Measurements from ENCODE around the gene KCNJ3.
"Not testable (repeated sequence)": the region's sequence is repeated elsewhere in the genome, so short reads cannot be mapped to it uniquely, and the experiment has no call there.

The KCNJ3 gene

GRCh38 chr2:154844513-154844912 is 146.0 kb downstream of the KCNJ3 start:
- DNase-seq (ENCODE audit: low spot score), result no peak

- DNase-seq (ENCODE audit: low spot score), result no peak
These were observed 148.3 kb downstream of the KCNJ3 start for GRCh38 chr2:154846842-154847241.

- no peak for DNase-seq (ENCODE audit: low spot score)
These were observed 151.0 kb downstream of the KCNJ3 start for GRCh38 chr2:154849482-154849881.

- no peak for DNase-seq (ENCODE audit: low spot score)
These were observed 152.0 kb downstream of the KCNJ3 start for GRCh38 chr2:154850532-154850931.

- no peak for DNase-seq (ENCODE audit: low spot score)
These were observed 156.6 kb downstream of the KCNJ3 start for GRCh38 chr2:154855138-154855537.

GRCh38 chr2:154867151-154867550 is 168.7 kb downstream of the KCNJ3 start:
- DNase-seq (ENCODE audit: low spot score), result not testable (repeated sequence)

- DNase-seq (ENCODE audit: low spot score), result no peak
These were observed 177.5 kb downstream of the KCNJ3 start for GRCh38 chr2:154875999-154876398.

- no peak for DNase-seq (ENCODE audit: low spot score)
These were observed 184.2 kb downstream of the KCNJ3 start for GRCh38 chr2:154882725-154883124.

GRCh38 chr2:154886316-154886715 is 187.8 kb downstream of the KCNJ3 start:
- DNase-seq (ENCODE audit: low spot score), result no peak

- no peak for DNase-seq (ENCODE audit: low spot score)
These were observed 199.8 kb downstream of the KCNJ3 start for GRCh38 chr2:154898269-154898668.

- peak; percentile 1 for DNase-seq (ENCODE audit: low spot score)
These were observed 202.6 kb downstream of the KCNJ3 start for GRCh38 chr2:154901063-154901462.

All from SW480 (cell line).